Ureter (tissue), 1 donor: ENCODE results near the gene TSPAN5. TPM values are rescaled to one million over a fixed set of nuclear protein-coding genes. Genes with fewer than 3 reads are reported as not detected.

Experiments
- DNase-seq: peaks from one replicate; pipeline ENCODE4 v3.0.0-alpha.2; 2020; ENCODE audit warnings: low spot score
- total RNA-seq: library from RNA; stranded (reverse); gene quantifications from one replicate; pipeline ENCODE4 v1.2.4, GENCODE V29; 2023
- donor health status: DM: yes; HTN: yes; CAD: no.

Gene TSPAN5
- total RNA-seq, 1 donor from 2014 or later = 14.2 TPM

DNA sequence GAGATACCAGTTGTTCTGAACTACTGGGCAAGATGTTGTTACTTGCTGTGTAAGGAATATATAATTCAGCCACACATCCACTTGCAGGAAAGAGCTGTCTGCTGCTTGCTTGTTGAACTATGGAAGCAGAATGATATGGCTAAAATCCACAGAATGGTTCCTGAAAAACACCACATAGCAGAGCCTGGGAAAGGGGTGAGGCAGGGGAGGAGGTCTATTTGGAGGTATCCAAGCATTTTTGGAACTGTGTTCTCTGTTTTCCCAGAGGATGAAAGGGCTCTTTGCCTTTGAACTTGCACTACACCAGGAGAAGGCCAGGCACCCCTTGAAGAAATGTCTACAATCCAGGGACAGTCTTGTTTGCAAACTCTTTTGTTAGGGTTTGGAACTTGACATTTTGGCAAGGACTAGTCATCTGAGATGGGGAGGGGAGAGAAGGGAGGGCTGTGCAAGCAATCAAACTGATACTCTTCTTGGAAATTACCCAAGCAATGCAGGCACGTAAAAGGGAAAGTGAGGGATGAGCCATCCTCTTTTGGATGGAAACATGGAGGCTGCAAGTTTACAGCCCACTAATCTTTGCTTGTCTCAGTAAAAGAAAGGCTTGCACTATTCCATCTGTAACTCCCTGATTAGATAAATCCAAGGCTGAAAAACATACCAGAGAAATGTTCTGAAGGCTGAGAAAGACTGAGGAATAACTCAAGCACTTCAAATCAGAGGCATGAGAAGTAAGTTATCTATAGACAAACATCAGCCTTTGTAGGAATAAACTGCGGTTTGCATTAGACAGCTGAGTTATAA, 141.0 kb downstream of the TSPAN5 start:
- no peak for DNase-seq

DNA sequence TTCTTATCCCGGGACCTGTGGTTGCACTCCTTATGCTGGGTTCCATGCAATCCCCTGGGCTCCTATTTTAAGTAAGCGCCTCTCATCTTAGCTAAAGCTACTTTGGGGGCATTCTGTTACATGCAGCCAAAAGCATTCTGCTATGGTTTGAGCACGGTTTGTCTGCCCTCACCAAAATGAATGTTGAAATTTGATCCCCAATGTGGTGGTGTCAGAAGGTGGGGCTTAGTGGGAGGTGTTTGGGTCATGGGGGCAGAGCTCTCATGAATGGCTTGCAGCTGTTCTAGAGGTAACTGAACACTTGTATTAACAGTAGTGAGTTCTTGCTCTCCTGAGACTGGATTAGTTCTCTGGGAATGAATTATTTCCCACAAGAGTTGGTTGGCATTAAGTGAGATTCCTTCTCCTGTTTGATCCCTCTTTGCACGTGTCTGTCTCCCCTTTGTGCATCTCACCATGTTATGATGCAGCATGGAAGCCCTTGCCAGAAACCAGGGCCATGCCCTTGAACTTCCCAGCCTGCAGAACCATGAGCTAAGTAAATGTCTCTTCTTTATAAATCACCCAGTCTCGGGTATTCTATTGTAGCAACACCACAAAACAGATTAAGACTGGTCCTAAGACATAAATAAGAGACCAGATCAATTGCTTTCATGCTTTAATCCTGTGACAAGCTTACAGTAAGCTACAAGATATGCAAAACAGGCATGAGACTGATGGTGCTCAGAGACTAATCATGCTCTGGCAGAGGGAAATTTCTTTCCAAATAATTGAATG, 141.8 kb downstream of the TSPAN5 start:
- no peak for DNase-seq

DNA sequence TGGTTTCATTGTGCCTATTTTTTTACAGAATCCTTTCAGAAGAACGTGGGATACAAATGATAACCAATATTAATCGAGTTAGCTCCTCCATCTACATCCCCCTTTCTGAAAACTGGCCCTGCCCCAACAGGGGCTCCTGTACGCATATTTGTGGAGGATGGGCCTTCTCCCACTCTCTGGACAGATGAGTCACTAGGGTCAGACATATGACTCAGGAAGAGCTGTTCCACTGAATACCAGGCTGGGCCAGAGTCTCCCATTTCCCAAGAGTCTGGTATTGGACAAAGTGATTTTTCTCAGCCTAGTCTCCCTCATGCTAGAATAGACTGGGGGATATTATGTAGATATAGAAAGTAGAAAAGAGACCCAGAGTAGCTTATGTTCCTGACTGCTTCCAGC, 142.4 kb downstream of the TSPAN5 start:
- no peak for DNase-seq

DNA sequence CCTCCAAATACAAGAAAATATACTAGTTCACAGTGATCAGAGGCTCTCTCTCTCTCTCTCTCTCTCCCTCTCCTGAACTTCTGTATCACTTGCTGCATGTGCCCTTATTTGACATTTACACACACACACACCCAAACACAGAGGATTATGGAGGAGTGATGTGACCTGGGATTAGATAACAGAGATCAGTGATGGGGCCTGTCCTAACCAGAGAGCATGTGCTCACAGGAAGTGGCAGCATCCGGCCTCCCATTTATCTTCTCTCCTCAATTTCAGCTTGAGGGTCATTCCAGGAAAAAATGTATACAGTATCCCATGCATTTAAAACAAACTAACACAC, 143.0 kb downstream of the TSPAN5 start:
- no peak for DNase-seq

DNA sequence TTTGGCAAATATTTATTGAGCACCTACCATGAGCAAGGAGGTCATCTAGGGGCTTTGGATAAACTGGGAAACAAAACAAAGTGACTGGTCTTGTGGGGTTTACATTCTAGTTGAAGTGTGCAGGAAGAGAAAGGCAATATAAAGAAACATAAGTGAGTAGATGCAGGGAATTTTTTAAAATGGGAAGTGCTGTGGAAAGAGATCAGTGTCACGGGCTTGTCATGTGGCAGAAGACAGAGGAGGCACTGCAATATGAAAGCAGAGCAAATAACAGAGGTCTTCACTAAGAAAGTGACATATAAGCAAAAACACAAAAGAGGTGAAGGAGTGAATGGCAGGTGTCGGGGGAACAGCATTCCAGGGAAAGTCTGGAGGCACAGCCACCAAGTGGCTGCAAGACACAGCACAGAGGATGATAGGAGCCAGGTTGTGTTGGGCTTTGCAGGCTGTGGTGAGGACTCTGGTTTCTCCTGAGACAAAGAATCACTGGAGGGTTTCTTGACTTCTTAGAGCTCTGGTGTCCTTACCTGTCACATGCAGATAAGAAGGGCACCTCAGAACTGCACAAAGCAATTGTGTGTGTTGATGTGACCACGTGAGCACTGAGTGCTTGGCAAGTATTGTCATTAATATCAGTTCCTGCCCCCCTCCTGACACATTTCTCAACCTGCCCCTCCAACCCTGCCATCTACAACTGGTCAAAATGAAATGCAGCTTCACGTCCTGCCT, 143.5 kb downstream of the TSPAN5 start:
- DNase-seq = no peak

DNA sequence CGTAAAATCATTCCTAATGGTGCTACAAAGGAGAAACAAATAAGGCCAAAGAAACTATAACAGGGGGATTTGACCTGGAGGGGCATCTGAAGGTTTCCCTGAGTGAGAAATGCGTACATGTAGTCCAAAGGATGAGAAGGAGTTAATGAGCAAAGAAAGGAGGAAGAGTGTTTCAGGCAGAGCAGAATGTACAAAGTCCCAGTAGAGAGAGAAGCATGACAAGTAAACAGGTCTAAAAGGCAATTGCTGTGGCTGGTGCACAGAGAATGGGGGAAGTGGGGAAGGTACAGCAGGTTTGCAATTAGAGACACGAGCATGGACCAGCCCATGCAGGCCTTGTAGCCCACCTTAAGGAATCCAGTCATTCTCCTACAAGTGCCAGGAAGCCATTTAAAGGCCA, 145.5 kb downstream of the TSPAN5 start:
- DNase-seq = no peak

DNA sequence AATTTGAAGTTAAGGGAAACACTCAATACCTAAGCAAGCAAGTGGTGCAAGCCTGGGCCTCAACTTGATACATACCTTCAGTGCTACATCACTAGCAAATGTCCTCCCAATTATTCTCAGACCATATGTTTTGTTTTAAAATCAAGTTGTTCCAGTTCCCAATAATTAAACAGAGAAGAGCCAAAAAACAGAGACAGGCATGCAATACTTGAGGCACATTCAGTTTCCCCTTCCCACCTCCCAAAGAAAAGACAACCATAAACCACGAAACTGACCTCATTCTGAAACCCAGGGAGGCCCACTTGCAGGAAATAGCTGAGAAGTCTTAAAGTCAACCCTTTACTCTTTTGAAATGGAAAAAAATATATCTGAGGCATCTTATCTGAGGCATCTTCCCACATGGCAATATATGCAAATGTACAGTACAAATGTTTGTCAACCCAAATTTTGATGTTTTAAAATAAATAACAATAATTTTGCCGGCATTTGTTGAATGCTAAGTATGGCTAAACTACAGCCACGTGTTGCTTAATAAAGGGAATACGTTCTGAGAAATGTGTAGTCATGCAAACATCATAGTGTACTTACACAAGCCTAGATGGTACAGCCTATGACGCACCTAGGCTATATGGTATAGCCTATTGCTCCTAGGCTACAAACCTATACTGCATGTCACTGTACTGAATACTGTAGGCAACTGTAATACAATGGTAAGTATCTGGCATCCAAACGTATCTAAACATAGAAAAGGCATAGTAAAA, 147.5 kb downstream of the TSPAN5 start:
- no peak for DNase-seq

DNA sequence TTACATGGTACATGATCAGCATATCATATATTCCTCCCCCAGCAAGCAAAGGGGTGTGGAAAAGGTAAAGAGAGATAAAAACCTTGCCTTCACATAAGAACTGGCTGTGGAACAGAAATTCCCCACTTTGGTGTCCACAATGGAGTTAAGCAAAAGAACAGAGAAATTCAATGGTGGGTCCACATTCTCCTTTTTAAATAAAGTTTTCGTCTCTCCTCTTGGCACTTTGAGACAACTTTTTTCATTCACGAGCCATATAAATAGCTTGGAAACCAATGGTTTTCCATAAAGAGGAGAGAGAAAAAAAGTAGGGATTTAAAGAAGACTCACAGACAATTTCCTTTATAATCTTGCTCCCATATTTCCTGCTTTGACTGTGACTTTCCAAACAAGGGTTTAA, 148.1 kb downstream of the TSPAN5 start:
- DNase-seq = no peak

DNA sequence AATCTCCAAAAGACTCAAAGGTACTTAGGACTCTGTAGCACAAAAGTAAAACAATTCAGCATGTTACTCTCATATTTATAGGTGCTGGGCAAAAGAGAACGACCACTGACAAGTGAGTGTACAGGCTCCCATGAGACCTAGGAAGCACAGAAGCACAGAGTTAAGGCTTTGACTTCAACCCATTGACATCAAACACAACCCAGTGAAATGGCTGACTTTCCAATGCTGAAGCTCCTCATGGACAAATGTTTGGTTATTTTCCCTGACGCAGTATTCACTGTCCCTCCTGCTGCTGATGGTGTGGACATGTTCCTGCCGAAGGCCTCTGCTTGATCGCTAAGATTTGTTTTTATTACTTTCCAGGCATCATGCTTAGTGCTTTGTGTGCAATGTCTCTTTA, 148.7 kb downstream of the TSPAN5 start:
- no peak for DNase-seq

DNA sequence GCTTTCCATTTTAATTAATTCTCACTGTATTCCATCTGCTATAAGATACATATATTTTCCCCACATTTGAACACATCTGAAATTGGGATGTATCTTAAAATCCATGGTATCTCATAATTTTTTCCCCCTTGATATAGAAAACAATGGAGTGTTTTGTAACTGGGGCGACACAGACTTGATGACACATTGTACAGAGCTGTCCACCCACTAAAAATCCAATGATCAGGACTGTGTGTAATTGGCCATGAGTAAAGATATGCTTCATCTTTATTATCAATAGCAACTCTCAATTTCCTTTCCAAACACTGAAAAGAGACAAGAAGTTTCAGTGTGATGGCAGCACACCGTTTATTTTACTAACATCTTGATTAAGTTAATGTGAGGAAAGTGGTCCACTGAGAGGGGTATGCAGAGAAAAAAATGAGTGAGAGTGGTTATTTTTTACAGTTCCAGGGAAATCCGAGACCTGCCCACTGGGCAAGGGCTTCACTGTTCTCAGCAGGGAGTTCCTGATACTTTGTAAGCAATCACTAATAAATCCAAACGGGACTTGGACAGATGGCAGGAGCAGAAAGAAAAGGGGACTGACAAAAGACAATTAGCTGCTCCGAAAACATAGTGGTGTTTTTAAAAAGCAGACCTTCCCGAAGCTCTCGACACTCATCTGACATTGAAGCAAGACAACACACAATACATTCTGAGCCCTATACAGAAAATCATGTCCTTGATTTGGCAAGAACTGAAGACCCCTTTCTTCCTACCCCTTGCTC, 149.4 kb downstream of the TSPAN5 start:
- DNase-seq = no peak

DNA sequence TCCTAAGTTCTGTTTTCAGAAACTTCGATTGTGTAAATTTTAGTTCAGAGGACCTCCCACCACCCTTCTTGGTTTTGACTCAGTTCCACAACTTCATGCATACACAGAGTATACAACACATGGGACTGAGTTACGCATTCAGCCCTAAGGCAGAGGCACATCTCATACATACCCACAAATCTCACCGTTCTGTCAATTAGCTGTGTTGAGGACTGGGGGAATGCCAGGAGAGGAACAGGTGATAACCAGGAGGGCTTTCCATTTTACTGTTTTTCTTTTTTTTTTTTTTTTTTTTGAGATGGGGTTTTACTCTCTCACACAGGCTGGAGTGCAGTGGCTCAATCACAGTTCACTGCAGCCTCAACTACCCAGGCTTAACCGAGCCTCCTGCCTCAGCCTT, 150.2 kb downstream of the TSPAN5 start:
- DNase-seq = no peak

DNA sequence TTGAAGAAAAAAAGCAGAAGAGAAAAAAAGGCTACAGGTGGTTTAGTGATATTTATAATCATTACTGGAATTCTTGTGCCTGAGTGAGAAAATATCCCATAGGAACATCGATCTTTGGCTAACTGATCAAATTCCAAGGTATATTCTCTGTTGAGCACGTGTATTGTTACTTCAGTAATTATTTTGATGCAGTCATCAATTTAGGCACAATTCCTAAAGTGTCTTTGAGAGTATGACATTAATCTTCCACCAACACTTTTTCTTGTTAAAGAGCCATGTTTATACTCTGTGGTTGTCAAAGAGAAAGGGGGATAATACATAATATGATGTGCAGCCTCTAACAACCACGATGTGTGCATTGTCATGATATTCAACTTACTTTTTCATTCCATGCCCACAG, 151.1 kb downstream of the TSPAN5 start:
- no peak for DNase-seq

DNA sequence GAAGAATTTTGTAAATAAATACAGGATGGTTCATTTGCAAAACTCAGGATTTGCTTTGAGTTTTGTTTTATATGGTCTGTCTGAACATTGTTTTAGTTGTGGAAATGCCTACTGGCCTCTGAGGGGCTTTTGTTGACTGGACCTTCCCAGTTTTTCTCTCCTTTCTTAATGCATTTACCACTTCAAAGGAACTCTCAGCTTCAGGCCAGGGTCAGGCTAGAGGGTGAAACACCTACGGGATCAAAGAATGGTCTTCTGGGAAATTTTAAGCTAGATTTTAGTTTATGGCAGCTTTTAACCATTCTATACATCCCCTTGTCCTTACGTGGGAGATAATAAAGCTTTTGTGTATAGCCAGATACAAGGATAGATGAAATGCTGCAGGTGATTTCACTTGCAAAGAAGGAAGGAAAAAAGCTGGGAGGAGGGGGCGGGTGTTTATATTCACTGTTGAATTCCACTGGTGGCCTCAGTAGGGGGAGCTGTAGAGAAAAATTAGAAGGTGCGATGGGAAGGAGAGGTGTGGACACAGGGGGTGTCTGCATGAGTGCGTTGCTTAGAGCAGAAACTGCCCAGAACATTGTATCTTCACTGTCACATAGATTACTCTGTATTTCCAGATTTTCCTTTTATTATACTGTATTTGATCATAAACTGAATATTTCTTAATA, 151.8 kb downstream of the TSPAN5 start:
- no peak for DNase-seq

DNA sequence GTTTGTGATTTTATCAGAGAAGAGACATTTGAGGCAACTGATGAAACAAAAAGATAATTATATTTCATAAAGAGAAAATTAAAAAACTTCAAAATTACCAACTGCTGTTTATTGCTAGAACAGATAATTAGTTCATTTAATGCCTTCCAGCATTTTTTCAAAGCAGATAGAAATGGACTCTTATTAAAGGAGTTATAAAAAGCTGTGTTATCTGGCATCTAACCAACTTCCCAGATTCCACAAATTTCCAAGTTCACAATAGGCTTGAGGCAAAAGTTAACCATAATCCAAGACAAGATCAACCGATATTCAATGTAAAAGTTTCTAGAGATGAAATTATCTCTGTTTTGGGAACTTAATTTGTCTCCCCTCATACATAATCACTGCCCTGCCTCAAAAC, 152.4 kb downstream of the TSPAN5 start:
- no peak for DNase-seq

DNA sequence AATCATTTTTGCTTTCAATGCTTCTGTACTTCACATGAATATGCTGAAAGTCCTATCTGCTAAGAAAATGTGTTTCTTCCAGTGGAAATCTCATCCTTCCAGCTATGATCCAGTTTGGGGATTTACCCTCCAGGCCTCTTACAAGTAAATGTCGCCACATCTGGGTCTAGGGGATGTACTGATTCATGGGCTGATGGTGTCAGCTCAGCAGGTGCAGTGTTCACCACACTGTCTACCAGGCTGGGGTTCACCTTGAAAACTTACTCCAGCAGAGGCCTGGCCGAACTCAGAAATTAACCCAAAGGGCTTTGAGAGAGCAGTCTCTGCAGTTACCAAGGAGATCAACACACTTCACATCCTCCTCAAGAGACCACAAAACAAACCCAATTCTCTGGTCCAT, 154.3 kb downstream of the TSPAN5 start:
- no peak for DNase-seq

DNA sequence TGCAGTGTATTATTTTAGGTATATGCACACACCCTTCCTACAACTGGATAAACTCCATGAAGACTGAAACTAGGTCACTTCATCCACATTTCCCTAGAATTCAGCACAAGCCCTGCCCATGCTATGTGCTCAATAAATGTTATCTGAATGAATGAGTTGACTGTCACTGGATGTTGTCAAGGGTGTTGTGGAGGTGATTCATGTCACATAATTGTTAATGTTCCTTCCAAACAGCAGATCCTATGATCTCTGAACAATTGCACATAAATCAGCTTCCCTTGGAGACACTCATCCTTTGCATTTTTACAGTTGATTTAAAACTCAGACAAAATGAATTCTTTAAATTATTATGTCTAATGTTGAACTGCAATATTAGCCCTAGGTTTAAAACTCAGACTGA, 154.7 kb downstream of the TSPAN5 start:
- no peak for DNase-seq

DNA sequence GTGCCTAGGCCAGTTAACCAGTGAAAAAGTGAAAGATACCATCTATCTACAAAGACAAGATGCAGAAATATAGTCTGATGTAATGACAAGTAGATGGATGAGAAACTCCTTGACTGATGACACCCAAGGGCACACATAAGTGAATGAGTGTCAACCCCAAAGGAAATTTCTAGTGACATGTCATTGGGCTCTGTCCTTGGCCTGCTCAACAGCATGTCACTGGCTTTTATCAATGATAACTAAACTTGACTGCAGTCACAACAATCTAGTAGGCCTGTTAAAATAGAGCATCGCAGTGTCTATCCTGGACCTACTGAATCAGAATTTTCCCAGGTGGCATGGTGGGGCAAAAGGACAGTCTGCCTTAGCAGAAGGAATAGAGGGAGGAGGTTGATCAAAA, 155.8 kb downstream of the TSPAN5 start:
- no peak for DNase-seq

DNA sequence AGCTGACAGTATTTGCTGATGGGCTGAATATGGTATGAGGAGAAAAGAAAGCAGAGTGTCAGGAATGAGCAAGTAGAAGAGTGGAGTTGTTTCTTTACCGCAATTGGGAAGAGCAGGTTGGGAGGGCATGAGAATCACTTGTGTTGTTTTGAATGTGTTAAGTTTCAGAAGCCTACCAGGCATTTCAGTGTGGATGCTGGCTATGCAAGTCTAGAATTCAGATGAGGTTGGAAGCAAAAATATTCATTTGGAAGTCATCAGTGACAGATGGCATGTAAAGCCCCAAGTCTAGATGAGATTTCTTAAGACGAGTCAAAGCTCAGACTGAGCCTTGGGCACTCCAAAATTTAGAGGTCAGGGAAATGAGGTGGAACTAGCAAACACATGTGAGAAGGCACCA, 156.4 kb downstream of the TSPAN5 start:
- DNase-seq = no peak

DNA sequence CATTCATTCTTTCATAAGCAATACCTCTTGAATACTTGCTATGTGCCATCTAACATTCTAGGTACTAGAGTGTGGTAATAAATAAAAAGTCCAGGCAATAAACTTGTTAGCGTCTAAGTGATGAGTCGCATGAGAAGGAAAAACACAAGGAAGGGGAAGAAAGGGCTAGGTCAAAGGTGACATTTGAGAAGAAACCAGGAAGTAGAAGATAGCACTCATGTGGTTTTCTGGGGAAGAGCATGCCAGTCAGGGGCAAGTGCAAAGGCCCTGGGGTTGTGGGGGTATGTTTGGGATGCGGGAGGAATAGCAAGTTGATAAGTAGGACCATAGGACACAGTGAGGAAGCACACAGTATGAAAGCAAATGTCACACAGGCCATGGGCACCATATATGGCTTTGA, 157.0 kb downstream of the TSPAN5 start:
- DNase-seq = no peak

DNA sequence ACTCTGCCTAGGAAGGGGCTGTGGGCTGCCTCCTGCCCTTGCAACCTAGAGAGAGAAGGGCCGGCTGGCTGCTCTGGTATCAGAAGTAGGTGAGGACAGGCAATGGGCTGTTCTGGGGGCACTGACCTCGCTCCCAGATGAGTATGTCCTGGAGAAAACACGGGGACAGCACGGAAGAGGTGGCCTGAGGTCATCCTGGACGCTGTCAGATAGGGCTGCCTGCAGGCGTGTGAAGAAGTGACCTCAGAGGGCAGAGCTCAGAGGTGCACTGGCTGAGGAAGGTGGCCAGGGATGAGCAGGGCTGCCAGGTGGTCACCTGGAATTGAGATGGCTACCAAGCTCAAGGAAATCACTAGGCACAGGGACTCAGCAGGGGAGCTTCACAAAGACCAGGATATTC, 159.6 kb downstream of the TSPAN5 start:
- DNase-seq = no peak
